GM21528 (cell line): Measurements from ENCODE around the gene PSMB7.

Experiments used
- ATAC-seq: cut with Tn5 transposase; IDR thresholded peaks from one replicate; pipeline ENCODE4 v1.9.1; 2021; ENCODE audit warnings: mild to moderate bottlenecking, moderate library complexity; ENCODE audit not compliant: unreplicated experiment, low FRiP score

PSMB7 gene

GRCh38 chr9:124414612-124415011, 630 bp downstream of the PSMB7 start:
- no peak for ATAC-seq

GRCh38 chr9:124412228-124412575, 3.0 kb downstream of the PSMB7 start:
- ATAC-seq: no peak

- ATAC-seq: no peak
These were observed 3.6 kb downstream of the PSMB7 start for GRCh38 chr9:124411514-124412227.

GRCh38 chr9:124410321-124410913, 4.8 kb downstream of the PSMB7 start:
- no peak for ATAC-seq

GRCh38 chr9:124409410-124409809, 5.8 kb downstream of the PSMB7 start:
- no peak for ATAC-seq

GRCh38 chr9:124403246-124403645, 12.0 kb downstream of the PSMB7 start:
- no peak for ATAC-seq

- no peak for ATAC-seq
These were observed 15.0 kb downstream of the PSMB7 start for GRCh38 chr9:124399968-124400940.

GRCh38 chr9:124399323-124399967, 15.8 kb downstream of the PSMB7 start:
- no peak for ATAC-seq

GRCh38 chr9:124398191-124398935, 16.9 kb downstream of the PSMB7 start:
- no peak for ATAC-seq

GRCh38 chr9:124395826-124396225, 19.4 kb downstream of the PSMB7 start:
- ATAC-seq: no peak

- no peak for ATAC-seq
These were observed 20.6 kb downstream of the PSMB7 start for GRCh38 chr9:124394596-124394995.

GRCh38 chr9:124394167-124394566, 21.1 kb downstream of the PSMB7 start:
- ATAC-seq: no peak

- ATAC-seq: no peak
These were observed 22.3 kb downstream of the PSMB7 start for GRCh38 chr9:124392871-124393460.

- ATAC-seq: no peak
These were observed 22.9 kb downstream of the PSMB7 start for GRCh38 chr9:124392254-124392870.

- no peak for ATAC-seq
These were observed 24.2 kb downstream of the PSMB7 start for GRCh38 chr9:124390794-124391658.

GRCh38 chr9:124389146-124389939, 25.9 kb downstream of the PSMB7 start:
- no peak for ATAC-seq

GRCh38 chr9:124388275-124389048, 26.8 kb downstream of the PSMB7 start:
- ATAC-seq: no peak
